ENCODE results near the gene ANXA3.

Gene ANXA3

DNA sequence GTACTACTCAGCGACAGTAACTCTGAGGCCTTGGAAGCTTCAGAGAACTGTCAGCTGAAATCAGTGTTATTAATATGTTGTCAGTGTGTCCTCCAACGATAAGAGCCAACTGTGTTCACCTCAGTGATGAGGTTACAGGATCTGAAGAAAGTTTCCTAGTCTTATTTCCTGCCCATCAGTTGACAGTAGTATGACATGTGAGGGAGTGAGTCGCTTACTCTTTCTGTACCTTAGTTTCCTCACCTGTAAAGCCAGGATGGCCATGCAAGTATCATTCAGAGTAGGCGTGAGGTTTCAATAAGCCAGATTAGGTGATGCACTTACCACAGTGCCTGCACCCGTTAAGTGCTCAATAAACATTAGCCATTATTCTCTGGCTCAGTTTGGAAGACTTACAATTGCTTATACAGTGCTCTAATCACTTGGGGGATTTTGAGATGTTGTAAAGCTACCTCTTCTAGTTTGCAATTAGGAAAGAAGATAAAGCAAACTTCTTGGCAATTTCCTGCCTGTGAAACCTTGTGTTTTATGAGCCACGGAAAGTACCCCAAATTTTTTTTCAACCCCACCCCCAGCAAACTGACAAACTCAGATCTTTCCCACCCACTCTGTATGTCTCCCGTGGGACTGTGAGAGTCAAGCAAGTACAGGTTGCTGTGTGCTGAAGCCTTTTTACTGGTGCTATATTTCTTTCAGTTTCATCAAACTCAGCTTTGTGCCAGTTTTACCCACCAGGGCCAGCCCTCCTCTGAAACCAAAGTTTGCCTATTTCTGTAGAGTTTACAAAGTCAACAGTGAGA, 62.2 kb downstream of the ANXA3 start:
- DNase-seq: no peak

DNA sequence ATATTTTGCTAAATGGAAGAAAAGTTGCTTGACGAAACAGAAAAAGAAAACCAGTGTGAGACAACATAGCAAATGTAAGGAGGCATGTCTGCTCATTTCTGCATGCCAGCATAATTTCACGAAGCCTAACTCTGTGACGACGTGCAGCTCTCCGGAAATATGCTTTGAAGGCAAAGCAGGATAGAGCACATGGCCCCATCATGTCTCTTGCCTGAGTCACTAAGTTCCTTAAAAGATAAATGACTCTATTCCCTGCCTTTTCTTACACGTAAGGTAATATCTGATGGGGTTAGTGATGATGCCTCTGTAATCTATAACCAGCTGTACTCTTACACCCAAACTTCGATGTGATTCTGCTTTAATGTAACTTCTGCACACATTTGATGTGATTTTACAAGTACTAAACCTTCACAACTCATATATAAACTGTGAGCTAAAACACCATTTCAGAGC, 64.5 kb downstream of the ANXA3 start:
- DNase-seq: no peak

DNA sequence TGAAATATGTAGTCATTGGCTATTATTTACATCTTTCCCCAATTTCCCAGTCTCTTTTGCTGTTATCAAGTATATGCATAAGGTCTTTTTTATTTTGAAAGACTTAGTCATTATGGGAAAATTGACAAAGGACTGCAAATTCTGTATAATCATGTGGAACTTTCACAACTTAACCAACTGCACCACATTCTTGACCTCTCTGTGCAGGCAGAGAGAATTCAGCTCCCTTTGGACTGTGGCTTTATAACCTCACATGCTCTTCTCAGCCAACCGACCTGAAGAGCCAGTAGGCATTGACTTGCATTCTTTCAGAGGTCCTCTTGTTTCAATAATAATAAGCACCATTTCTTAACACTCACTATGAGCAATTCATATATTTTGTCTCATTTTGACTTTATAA, 66.9 kb downstream of the ANXA3 start:
- DNase-seq: no peak

DNA sequence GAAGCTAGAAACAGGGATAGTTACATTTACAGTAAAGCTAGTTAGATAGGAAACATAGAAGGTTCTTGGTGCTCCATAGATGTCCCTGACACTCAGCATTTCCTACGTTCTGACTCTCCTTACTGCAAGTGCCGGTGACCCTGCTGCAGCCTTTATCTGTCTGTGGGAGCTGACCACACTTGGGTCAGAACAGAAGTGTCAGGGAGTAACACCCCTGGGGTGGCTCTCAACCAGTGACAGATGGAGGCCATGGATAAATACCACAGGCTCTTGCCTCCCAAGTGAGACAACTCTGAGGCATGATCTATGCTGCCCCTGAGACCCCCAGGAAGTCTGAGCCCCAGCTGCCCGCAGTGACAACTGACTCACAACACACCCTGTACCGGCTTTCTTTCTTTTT, 69.8 kb downstream of the ANXA3 start:
- no peak for DNase-seq

DNA sequence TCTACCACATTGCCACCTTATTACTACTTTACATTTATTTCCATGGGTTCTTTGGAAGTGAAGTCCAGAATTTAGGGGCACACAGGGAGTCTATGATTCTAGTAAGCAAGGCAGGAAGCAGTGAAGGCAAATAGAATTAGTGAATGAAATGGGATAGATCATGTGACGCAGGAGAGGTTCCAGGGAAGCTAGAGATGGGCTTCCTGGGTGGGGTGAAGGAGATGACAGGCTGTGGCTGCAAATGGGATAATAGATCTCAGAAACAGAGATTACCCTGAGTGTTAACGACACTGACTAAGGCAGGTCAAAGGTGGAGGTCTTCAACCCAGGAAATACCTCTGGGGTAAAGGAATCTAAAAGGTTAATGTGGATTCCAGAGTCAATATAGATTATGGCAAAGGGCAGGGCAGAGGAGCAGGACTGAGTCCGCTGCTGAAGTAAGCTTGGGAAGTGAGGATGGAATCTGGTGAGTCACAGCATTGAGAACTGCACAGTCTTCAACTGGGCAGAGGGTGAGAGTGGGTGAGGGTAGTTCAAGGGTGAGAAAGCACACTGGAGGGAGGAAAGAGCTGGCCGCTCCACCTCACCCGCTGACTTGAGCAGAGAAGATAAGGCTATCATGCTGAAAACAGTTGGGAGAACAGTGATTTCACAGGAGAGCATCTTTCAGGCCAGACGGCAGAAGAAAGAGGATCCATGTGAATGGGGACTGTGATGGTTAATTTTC, 70.8 kb downstream of the ANXA3 start:
- no peak for DNase-seq

DNA sequence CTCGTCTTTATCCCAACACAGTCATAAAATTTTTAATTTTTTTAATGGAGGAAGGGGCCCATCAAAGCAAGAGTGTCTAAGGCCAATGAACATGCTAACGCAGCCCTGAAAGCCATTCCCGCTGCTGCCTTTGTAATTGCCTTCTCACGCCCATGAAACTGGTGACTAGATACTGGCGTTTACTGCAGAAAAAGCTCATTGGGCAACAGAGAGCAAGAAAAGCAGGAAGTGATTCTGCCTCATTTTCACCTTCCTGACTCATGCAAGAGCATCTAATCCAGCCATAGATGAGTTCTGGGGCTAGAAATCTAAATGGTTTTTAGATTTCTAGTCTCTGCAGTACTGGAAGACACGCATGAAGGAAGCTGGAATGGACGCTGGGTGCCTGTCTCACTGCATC, 72.5 kb downstream of the ANXA3 start:
- no peak for DNase-seq

DNA sequence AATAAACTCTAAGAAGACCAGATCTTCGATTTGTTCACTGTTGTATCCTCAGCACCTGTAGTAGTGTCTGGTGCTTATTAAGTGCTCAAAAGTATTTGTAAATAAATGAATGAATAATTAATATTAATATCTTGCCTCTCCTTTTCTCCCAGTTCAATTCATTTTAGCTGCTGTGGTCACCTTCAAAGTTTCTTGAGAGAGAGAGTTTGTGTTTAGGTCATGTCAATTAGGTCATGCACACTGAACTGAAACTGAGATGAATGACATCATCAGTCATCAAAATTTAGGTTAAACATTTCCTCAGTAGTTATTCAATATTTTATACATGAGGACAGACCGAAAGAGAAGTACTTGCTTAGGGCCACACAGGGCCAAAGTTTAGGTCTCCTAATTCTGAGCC, 73.5 kb downstream of the ANXA3 start:
- DNase-seq: no peak

DNA sequence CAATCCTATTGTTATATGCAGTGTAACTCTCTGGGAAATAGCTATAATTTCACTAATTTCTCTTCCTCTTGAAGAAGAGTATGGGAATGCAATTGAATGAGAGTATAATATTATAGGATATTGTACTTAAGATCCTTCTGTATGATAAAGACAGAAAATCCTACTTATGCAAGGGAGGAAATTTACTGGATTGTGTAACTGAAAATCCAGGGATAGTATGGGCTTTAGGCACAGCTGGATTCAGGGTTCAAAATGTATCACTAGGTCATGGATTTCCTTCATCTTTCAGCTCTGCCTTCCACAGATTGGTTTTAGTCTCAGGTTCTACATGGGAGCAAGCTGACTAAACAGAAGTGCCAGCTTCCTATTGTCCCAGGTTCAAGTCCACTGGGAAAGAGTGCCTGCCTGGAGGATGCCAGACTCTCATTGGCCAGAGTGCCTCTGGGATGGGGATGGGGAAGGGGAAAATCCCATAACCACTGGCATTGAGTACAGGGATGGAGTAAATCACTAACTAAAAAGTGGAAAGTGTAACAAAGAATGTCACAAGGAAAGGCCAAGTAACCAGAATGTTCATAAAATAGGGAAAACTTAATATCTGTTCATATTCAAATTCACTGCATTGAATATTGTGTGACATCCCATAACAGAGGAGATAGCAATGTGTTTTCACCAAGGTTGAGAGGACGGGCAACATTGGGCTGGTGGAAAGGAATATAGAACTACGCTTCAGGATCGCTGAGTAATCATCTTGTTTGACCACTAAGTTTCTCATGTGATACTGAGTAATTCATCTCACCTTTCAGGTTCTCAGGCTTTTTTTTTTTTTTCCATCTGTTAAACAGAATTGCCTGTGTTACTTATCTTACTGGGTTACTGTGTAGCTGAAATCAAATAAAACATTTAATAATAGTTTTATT, 75.7 kb downstream of the ANXA3 start:
- DNase-seq: no peak

DNA sequence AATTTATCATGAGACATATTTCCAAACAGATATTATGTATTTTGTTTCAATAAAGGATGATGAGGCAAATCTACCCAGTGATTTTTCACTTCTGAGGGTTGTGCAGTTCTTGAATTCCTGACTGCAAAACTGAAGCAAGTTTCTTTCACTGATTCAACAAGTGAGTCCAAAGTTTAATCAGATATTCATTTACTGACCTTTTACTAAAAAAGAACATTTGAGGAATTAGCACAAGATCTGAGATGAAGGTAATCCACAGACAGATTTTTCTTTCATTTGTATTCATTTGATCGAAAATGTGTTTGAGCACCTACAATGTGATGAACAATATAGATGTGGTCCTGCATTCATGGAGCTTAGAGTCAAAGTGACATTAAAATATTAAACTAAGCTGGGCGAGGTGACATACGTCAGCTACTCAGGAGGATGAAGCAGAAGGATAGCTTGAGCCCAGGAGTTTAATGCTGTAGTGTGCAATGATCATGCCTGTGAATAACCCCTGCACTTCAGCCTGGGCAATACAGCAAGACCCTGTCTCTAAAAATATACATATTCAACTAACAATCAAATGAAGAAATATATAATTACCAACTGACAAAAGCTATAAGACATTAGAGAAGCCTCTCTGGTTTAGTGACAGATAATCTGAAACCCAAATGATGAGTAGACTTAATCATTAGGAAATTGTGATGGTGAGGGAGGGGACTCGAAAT, 76.6 kb downstream of the ANXA3 start:
- DNase-seq: no peak

DNA sequence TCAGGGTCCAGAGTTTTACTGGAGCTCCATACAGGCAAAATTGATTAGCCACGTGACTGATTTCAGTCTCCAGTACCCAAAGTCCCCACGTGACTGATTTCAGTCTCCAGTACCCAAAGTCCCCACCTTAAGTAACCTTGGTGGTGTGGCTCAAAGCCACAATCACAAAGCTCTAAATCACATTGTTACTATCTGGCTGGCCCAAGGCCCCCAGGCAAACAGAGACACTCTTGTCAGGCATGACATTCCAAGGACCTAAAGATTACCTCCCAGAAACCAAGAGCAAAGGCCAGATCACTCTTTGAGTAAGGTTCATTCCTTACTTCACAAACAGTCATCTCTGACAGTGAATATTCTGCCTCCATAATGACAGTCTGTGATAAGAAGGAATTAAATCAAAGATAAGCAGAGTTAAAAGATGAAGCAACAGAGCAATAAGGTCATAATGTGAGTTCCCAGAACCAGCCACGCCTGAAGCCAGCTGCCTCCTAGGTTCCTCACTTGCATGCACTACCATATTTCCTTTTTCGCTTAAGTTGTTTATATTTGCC, 78.5 kb downstream of the ANXA3 start:
- no peak for DNase-seq

DNA sequence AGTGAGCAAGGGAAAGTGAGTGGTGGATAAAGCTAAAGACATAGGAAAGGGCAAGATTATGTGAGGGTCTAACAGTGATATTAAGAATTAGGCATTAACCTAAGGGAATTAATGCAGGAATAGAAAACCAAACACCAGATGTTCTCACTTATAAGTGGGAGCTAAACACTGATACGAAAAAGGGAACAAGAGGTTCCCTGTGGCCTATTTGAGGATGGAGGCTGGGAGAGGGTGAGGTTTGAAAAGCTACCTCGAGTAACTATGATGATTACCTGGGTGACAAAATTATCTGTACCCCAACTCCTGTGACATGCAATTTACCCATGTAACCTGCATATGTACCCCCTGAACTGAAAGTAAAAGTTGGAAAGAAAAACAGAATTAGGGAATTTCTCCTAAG, 79.0 kb downstream of the ANXA3 start:
- DNase-seq: no peak

DNA sequence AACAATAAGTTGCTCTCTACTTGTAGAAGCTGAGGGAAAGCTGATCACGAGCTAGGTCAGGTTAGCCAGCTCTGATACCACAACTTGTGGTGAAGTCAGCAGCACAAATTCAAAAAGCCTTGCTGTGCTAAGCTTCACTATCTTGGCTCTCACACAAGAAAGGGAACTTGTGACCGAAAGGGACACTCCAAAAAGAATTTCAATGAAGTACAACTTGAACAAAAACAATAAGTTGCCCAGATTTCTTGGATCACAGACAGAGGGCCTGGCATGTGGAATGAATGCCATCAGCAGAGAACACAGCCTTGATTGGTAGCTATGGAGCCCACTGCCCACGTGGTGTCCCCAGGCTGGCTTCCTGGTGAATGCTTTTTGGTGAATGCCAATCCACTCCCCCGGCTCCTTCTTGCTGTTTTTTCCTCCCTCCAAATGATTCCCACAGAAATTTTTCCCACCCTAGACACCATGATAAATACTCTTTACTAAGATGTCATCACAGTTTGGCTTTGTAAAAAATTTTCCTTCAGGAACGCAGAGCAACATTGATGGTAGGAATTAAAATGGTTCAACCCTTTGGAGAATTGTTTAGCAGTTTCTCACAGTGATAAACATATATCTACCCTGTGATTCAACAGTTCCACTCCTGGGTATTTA, 82.6 kb downstream of the ANXA3 start:
- no peak for DNase-seq

DNA sequence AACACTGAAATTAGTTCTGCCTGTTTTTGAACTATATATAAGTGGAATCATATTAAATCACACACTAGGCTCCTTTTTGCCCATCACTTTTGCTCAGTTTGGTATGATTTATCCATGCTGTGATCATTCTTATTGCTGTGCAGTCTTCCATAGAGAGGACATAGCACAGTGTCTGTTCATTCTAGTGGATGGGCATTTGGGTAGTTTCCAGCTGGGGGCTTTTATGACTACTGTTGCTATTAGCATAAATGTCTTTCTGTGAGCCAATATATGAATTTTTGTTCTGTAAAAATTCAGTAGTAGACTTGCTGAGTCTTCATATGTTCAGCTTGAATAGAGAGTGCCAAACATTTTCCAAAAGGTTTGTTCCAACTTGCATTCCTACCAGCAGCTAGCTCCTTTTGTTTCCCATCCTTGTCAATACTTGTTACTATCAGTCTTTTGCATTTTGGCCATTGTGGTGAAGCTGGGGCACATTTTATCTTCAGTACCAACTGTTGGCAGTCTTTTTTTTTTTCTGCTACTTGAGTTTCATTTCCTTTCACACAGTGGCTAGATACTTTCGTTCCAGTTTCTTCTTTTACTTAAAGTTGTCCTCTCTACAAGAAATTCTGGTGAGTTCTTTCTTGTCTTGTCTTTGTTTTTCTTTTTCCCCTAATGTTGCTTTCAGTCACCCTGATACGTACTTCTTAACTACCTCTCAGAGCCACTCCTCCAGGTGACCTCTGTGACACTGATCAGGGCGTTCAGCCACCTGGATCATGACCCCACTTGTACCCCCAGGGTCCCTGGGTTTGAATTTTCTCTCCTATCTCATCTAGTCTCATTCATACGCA, 87.0 kb downstream of the ANXA3 start:
- no peak for DNase-seq

DNA sequence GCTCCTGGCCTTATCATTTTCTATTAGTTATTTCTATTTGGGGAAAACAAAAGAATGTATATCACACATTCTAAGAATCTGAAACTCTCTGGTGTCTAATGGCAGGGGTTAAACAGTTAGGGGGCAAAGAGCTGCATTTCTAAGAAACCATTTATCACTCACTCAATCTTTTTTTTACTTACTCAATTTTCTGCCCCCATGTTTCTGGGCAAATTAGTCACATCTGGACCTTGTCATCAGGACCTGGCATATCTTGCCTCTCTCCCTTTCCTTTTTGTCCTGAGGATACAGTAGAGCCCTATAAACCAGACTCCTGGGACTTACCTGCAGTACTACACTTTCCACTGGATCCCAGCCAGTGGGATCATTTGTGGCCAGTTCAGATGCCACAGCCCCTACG, 89.1 kb downstream of the ANXA3 start:
- DNase-seq: no peak

DNA sequence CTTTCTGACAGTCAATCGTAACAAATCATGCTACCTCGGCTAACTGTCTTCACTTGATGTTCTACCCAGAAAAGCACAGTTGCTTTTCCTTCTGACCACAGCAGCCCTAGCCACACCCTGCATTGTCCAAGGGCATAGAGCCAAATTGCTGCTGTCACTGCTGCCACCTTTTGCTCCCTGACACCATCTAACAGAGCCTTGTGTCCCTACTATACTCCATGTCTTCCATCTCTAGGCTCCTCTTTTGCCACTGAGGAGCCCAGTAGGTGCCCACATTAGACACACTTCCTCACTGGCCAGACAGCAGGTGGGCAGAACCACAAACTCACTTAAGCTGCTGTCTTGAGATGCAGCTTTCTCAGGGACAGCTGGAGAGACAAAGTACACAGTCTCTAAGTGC, 91.4 kb downstream of the ANXA3 start:
- no peak for DNase-seq

DNA sequence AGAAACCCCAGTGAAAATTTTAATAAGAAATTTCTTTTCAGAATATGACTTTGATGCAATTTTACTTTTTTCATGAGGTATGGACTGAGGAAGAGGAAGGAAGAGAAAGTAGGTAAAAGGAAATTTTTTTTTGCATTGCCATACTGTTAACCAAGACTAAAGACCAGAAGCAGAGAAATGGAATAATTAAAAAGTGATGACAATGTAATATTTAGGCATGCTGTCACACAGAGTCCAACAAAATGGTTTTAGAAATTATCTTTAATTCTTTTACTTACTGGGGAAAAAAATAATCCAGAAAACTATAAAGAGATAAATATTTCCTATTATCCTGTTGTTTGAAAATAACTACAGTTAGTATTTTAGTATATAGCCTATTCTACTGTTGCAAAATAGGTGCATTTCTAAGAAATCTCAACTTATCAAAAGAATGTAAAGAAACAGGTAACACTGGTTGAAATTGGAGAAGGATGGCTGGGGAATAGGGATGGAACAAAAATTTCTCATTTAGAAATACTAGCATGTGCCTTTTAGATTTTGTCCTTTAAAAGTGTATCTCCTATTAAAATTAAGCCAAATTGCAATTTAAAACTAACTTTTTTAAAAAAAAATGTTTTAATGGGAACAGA, 92.6 kb downstream of the ANXA3 start:
- no peak for DNase-seq

DNA sequence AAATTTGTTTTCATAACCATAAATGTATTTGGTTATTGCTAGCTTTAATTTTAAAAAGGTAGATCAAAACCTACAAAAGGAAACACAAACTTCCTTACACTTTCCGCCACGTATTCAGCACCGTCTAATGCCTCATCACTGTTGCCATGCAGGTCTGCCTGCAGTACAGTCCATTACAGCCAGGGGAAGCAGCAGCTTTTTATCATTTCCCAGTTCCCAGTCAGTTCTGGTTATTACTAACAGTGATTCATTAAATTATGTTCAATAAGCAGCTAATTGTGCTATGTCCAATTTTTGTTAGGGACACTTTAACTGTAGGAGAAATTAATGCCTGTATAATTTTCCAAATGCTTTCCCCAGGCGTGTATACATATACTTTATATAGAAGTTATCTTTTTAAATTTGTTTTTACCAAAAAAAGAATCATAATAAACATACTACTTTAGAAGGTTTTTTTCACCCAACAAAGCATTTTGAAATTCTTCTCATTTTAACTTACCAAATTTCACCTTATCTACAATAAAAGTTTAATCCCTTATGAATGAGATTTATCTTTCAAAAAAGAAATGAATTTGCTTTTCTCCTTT, 93.3 kb downstream of the ANXA3 start:
- DNase-seq: peak in 1 of 2 experiments; percentile 1

DNA sequence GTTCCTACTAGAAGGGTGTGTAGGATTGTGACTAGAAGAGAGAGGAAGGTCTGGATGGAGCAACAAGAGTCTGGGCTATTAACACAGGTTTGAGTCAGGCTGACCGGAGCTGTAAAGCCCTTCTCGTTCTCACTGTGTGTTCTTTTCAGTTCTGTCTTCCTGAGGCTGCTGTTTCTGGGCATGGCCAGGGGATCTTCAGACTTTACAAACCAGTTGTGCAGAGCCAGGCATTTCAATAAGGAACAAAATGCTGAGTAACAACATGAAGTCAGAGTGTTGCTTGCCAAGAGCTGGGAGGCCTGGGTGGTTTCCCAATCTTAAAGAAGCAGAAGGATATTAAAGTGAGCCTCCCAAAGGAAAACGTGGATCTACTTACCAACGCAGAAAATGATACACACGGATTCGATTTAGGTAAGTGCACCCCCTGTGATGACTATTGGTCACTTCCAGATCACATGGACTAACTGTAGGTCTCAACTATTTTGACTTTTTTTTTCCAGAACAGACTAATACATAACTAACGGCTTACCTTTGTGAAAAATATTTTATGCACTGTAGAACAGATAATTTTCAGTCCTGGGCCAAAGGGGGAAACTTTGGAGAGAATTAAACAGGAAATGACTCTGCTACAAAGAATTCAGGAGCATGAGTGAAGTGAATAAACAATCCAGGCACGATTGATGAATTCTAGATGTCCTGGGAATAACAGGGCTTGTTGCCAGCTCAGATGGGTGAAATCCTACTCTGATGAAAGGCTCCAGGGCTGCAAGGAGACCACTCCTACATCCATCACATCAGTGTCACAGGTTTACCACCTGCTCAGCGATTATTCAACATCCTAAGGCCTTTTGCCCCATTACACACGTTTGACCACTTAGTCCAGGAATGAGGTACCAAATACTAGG, 94.5 kb downstream of the ANXA3 start:
- no peak for DNase-seq

DNA sequence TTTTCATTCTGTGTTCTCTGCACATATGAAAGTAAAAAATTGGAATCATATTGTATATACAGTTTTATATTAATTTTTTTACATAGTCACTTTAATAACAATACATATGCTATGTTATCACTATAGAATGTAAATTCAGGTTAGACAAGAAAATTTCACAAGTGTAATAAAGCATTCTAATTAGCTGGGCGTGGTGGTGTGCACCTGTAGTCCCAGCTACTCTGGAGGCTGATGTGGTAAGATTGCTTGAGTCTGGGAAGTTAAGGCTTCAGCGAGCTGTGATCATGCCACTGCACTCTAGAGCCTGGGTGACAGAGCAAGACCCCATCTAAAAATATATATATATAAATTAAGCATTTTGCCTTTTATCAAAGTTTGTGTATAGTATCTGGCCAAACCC, 95.7 kb downstream of the ANXA3 start:
- no peak for DNase-seq

Data from NCI-H2081 (cell line).